ENCODE data around the gene CDH23.

The CDH23 gene

DNA sequence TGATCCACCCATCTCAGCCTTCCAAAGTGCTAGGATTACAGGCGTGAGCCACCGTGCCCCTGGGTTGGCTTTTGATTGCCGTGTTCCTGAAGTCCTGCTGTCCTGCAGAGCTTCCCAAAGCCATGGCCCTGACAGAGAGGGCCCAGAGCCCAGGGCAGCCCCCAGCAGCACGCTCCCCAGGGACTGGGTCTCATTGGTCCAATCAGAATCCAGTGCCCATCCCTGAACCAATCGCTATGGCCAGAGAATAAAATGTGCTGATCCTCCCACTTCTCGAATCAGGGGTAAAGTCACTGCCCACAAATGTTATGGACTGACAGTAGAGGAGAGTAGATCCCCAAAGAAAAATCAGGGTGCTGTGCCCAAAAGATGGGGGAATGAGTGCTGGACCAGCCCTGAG, 327.8 kb downstream of the CDH23 start:
- no peak overlapping the region for H3K4me3 Mint-ChIP-seq
- no peak overlapping the region for H3K27ac Mint-ChIP-seq
- H3K27me3 Mint-ChIP-seq (ENCODE audit: low read depth, poor library complexity): peaks cover 19% of the 10 kb centered on the region
- no peak for DNase-seq
- TF ChIP-seq, protein P1, sequence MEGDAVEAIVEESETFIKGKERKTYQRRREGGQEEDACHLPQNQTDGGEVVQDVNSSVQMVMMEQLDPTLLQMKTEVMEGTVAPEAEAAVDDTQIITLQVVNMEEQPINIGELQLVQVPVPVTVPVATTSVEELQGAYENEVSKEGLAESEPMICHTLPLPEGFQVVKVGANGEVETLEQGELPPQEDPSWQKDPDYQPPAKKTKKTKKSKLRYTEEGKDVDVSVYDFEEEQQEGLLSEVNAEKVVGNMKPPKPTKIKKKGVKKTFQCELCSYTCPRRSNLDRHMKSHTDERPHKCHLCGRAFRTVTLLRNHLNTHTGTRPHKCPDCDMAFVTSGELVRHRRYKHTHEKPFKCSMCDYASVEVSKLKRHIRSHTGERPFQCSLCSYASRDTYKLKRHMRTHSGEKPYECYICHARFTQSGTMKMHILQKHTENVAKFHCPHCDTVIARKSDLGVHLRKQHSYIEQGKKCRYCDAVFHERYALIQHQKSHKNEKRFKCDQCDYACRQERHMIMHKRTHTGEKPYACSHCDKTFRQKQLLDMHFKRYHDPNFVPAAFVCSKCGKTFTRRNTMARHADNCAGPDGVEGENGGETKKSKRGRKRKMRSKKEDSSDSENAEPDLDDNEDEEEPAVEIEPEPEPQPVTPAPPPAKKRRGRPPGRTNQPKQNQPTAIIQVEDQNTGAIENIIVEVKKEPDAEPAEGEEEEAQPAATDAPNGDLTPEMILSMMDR (IDR thresholded peaks at IDR 0.05): no peak
- no peaks in the 10 kb centered on the region for H3K36me3 Mint-ChIP-seq (ENCODE audit: low read depth)
- H3K9me3 Mint-ChIP-seq: peaks cover 3% of the 10 kb centered on the region
- H3K4me1 Mint-ChIP-seq: peaks cover 85% of the 10 kb centered on the region

DNA sequence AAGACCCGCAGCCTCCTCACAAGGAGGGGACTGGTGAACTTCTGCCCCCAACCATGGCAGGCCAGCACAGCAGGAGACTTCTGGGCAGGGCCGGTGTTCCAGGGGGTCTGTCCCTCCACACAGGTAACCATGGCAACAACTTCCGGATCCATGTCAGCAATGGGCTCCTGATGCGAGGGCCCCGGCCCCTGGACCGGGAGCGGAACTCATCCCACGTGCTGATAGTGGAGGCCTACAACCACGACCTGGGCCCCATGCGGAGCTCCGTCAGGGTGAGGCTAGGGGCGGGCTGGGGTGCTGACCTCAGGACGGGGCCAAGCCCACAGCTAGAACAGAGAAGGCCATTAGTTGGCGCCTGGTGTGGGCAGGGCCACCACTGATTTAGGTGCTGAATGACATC, 328.5 kb downstream of the CDH23 start:
- Mint-ChIP-seq H3K9me3 (peaks cover 3% of the 10 kb centered on the region), H3K27ac (no peak overlapping the region), H3K4me1 (peaks cover 78% of the 10 kb centered on the region), H3K36me3 (ENCODE audit: low read depth) (no peaks in the 10 kb centered on the region), H3K27me3 (ENCODE audit: low read depth, poor library complexity) (peaks cover 19% of the 10 kb centered on the region), H3K4me3 (no peak overlapping the region)
- TF ChIP-seq, protein P1 (IDR thresholded peaks at IDR 0.05): no peak
- no peak for DNase-seq

DNA sequence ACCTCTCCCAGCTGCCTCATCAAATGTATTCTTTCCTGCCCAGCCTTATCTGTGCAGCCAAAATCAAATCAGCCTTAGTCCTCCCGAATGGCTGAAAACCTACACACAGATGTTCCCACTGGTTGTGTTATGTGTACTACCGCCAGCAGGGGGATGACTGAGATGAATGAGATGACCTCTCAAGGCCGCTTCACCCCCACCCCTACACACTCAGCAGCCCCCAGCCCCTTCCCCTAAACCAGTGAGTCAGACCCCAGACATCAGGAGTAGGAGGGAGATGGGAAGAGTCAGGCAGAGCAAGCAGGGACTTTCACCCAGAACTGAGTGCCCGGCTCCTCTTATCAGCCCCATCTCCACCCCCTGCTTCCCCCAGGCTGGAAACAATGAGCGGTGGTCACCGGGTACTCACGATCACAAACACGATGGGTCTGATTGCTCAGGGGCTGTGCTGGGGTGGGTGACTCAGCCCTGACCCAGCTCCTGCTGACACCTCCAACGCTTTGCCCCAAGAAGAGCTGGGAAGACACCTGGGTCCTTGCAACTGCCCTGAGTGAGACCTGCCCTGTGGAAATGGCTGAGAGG, 329.4 kb downstream of the CDH23 start:
- peak; percentile 48 for DNase-seq
- Mint-ChIP-seq H3K4me1 (peaks cover 70% of the 10 kb centered on the region), H3K27ac (no peak overlapping the region), H3K4me3 (no peak overlapping the region), H3K27me3 (ENCODE audit: low read depth, poor library complexity) (peaks cover 15% of the 10 kb centered on the region), H3K9me3 (peaks cover 3% of the 10 kb centered on the region), H3K36me3 (ENCODE audit: low read depth) (no peaks in the 10 kb centered on the region)
- TF ChIP-seq, protein P1 (IDR thresholded peaks at IDR 0.05): no peak

DNA sequence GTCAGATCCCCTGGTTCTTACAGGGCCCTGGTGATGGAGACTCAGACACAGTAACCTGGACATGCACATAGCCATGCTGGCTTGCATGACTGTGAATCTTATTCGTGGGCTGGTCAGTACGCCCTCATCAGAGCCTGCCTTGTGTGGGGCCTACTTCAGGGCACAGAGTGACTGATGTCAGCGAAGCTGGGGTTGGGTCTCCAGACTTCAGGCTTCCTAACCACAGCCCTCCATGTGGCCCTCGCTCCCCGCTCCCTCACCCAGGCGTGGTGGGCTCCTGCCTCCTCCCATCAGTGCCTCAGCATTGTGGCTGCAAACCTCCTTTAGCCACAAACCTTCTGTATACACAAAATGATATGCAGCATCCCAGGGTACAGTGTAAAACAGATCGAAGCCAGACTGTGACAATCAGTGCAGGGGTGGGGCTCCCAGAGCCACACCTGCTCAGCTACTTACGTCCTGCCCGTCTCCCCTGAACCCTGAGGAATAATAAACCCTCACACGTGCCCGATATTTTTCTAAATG, 329.9 kb downstream of the CDH23 start:
- peaks cover 3% of the 10 kb centered on the region for H3K9me3 Mint-ChIP-seq
- H3K27ac Mint-ChIP-seq: no peak overlapping the region
- H3K4me1 Mint-ChIP-seq: peaks cover 64% of the 10 kb centered on the region
- H3K36me3 Mint-ChIP-seq (ENCODE audit: low read depth): no peaks in the 10 kb centered on the region
- TF ChIP-seq, protein P1 (IDR thresholded peaks at IDR 0.05): no peak
- no peak for DNase-seq
- no peak overlapping the region for H3K4me3 Mint-ChIP-seq
- H3K27me3 Mint-ChIP-seq (ENCODE audit: low read depth, poor library complexity): peaks cover 13% of the 10 kb centered on the region

DNA sequence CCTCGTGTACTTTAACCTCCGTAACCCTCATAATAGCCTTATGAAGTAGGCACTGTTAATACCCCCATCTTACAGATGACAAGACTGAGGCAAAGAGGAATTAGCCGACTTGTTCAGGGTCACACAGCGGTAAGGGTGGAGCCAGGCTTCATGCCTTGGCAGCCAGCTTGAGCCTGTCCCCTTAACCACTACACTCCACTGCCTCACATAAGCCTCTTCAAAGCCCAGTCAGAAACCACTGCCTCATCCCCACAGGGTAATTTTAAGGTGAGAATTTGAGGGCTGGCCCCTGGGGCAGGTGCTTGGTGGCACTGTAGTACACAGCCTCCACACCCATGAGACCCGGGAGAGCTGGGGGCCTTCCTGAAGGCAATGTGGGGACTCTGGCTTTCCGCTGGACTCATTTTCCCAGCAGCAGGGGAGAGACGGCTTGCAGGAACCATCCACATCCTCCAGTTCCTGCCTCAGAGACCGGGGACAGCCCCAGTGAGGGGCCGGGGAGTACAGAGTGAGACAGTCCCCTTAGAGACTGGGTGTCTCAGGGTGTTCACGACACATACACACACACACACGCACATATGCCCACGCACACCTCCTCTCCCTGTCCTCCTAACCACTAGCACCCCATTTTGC, 330.5 kb downstream of the CDH23 start:
- no peak overlapping the region for H3K4me3 Mint-ChIP-seq
- peaks cover 64% of the 10 kb centered on the region for H3K4me1 Mint-ChIP-seq
- peaks cover 3% of the 10 kb centered on the region for H3K9me3 Mint-ChIP-seq
- H3K27me3 Mint-ChIP-seq (ENCODE audit: low read depth, poor library complexity): peaks cover 9% of the 10 kb centered on the region
- no peaks in the 10 kb centered on the region for H3K36me3 Mint-ChIP-seq (ENCODE audit: low read depth)
- DNase-seq: no peak
- TF ChIP-seq, protein P1 (IDR thresholded peaks at IDR 0.05): no peak
- H3K27ac Mint-ChIP-seq: no peak overlapping the region
